Bone marrow (tissue), 2 donors: ENCODE measurements around the gene ATXN1.

Experiments used
- DNase-seq, 2 donors: peaks; one replicate each; lab custom pipeline; 2025; lab: John Stamatoyannopoulos, UW

The ATXN1 gene

GRCh38 chr6:16305246-16305725 is 456.0 kb downstream of the ATXN1 start:
- DNase-seq, result no peak

GRCh38 chr6:16302721-16303552 is 458.3 kb downstream of the ATXN1 start:
- DNase-seq, result no peak

GRCh38 chr6:16301511-16301910 is 459.7 kb downstream of the ATXN1 start:
- DNase-seq, result no peak

- DNase-seq, result no peak
Measured at GRCh38 chr6:16299861-16300260, 461.4 kb downstream of the ATXN1 start.

GRCh38 chr6:16296061-16296670 is 465.1 kb downstream of the ATXN1 start:
- DNase-seq, result no peak

- DNase-seq, result no peak
Measured at GRCh38 chr6:16295471-16295870, 465.8 kb downstream of the ATXN1 start.

- no peak for DNase-seq
Measured at GRCh38 chr6:16295060-16295459, 466.2 kb downstream of the ATXN1 start.

- DNase-seq, result no peak
Measured at GRCh38 chr6:16294371-16294770, 466.9 kb downstream of the ATXN1 start.

- no peak for DNase-seq
Measured at GRCh38 chr6:16292942-16293341, 468.3 kb downstream of the ATXN1 start.

GRCh38 chr6:16292432-16292831 is 468.8 kb downstream of the ATXN1 start:
- DNase-seq, result no peak

- no peak for DNase-seq
Measured at GRCh38 chr6:16291739-16292138, 469.5 kb downstream of the ATXN1 start.

- DNase-seq, result no peak
Measured at GRCh38 chr6:16288163-16288562, 473.1 kb downstream of the ATXN1 start.

GRCh38 chr6:16286151-16286522 is 475.1 kb downstream of the ATXN1 start:
- no peak for DNase-seq

- no peak for DNase-seq
Measured at GRCh38 chr6:16285467-16286150, 475.7 kb downstream of the ATXN1 start.

GRCh38 chr6:16284472-16284871 is 476.8 kb downstream of the ATXN1 start:
- no peak for DNase-seq

GRCh38 chr6:16282370-16282769 is 478.9 kb downstream of the ATXN1 start:
- no peak for DNase-seq

GRCh38 chr6:16279243-16279642 is 482.0 kb downstream of the ATXN1 start:
- no peak for DNase-seq

- no peak for DNase-seq
Measured at GRCh38 chr6:16278750-16279149, 482.5 kb downstream of the ATXN1 start.

GRCh38 chr6:16278048-16278724 is 483.1 kb downstream of the ATXN1 start:
- no peak for DNase-seq

- DNase-seq, result peak in 1 of 2 donors; percentile 80
Measured at GRCh38 chr6:16277101-16277981, 483.9 kb downstream of the ATXN1 start.

- no peak for DNase-seq
Measured at GRCh38 chr6:16274885-16275589, 486.2 kb downstream of the ATXN1 start.
